Endothelial cell (in vitro differentiated cells): ENCODE results near the gene TMEM158. TPM values are rescaled to one million over a fixed set of nuclear protein-coding genes. Genes with fewer than 3 reads are reported as not detected.

ENCODE experiments used
- DNase-seq: peaks from one replicate; pipeline ENCODE4 v3.0.0; 2021; ENCODE audit warnings: low spot score
- H3K27ac Mint-ChIP-seq: one replicate; pipeline ENCODE4 v1.8.0; 2021; ENCODE audit warnings: mixed read lengths, inconsistent platforms; ENCODE audit not compliant: unreplicated experiment
- H3K27me3 Mint-ChIP-seq: one replicate; pipeline ENCODE4 v1.8.0; 2021; ENCODE audit warnings: mild to moderate bottlenecking, moderate library complexity, mixed read lengths, inconsistent platforms; ENCODE audit not compliant: unreplicated experiment
- H3K36me3 Mint-ChIP-seq: one replicate; pipeline ENCODE4 v1.8.0; 2021; ENCODE audit warnings: mild to moderate bottlenecking, low read depth, mixed read lengths, inconsistent platforms; ENCODE audit not compliant: unreplicated experiment
- H3K4me1 Mint-ChIP-seq: one replicate; pipeline ENCODE4 v1.8.0; 2021; ENCODE audit warnings: mild to moderate bottlenecking, mixed read lengths, inconsistent platforms; ENCODE audit not compliant: unreplicated experiment
- H3K4me3 Mint-ChIP-seq: one replicate; pipeline ENCODE4 v1.8.0; 2021; ENCODE audit warnings: mild to moderate bottlenecking, mixed read lengths, inconsistent platforms; ENCODE audit not compliant: unreplicated experiment
- H3K9me3 Mint-ChIP-seq: one replicate; pipeline ENCODE4 v1.8.0; 2021; ENCODE audit warnings: mixed read lengths, inconsistent platforms; ENCODE audit not compliant: unreplicated experiment
- CTCF ChIP-seq: fragments of 200-600 bp; sonication (generic); IDR thresholded peaks from one replicate; pipeline ENCODE4 v1.5.0; 2021; ENCODE audit warnings: antibody characterized with exemption; ENCODE audit not compliant: unreplicated experiment
- total RNA-seq: library from RNA; stranded (reverse); fragmentation: NEBNext Ultra II Directional; extraction: Animal tissue kit (Norgen Biotek cat#: 25700); gene quantifications from one replicate; pipeline ENCODE4 v1.2.1, GENCODE V29; 2021; ENCODE audit not compliant: unreplicated experiment

The TMEM158 gene
- total RNA-seq, 1 donor from 2014 or later = 7.3 TPM

- H3K36me3 Mint-ChIP-seq = no peaks in the 10 kb centered on the region
- no peaks in the 10 kb centered on the region for H3K4me1 Mint-ChIP-seq
- H3K9me3 Mint-ChIP-seq = no peaks in the 10 kb centered on the region
- no peak overlapping the region for H3K4me3 Mint-ChIP-seq
- H3K27ac Mint-ChIP-seq = no peak overlapping the region
- no peaks in the 10 kb centered on the region for H3K27me3 Mint-ChIP-seq
- no peak for TF ChIP-seq CTCF
- DNase-seq = no peak
Observed at GRCh38 chr3:45176912-45177311, 49.2 kb downstream of the TMEM158 start.

Other genes starting within 250 kb of the TMEM158 start
- gene CLEC3B, start 200.0 kb downstream of the TMEM158 start, total RNA-seq = 0.41 TPM
- 0.26 TPM for gene CDCP1, start 79.9 kb downstream of the TMEM158 start, total RNA-seq
- 22.5 TPM for gene LARS2, start 162.3 kb upstream of the TMEM158 start, total RNA-seq